Hepatocyte (in vitro differentiated cells): Measurements from ENCODE around the gene C2orf78. TPM values are rescaled to one million over a fixed set of nuclear protein-coding genes. Genes with fewer than 3 reads are reported as not detected.
"Not testable (repeated sequence)": the region's sequence is repeated elsewhere in the genome, so short reads cannot be mapped to it uniquely, and the experiment has no call there.

ENCODE experiments used
- DNase-seq: peaks from one replicate; pipeline ENCODE4 v3.0.0-alpha.2; 2016; ENCODE audit warnings: low spot score
- H2AFZ ChIP-seq: fragments of 200-600 bp; sonication (generic); 2 replicates; pipeline ENCODE4 v1.6.0; 2016; ENCODE audit warnings: antibody characterized with exemption, mild to moderate bottlenecking
- H3K27ac ChIP-seq: fragments of 200-600 bp; sonication (generic); 2 replicates; pipeline ENCODE4 v1.5.1; 2016; ENCODE audit warnings: mild to moderate bottlenecking
- H3K27me3 ChIP-seq: fragments of 200-600 bp; sonication (generic); 2 replicates; pipeline ENCODE4 v1.6.1; 2016
- H3K36me3 ChIP-seq: fragments of 200-600 bp; sonication (generic); replicated peaks from 2 replicates; pipeline ENCODE4 v1.5.1; 2016; ENCODE audit warnings: low read depth; ENCODE audit not compliant: insufficient read depth
- H3K4me1 ChIP-seq: fragments of 200-600 bp; sonication (generic); 2 replicates; pipeline ENCODE4 v1.5.1; 2016; ENCODE audit warnings: mild to moderate bottlenecking, moderate library complexity; ENCODE audit not compliant: insufficient read depth
- H3K4me2 ChIP-seq: fragments of 200-600 bp; sonication (generic); 2 replicates; pipeline ENCODE4 v1.6.0; 2016
- H3K4me3 ChIP-seq: fragments of 200-600 bp; sonication (generic); 2 replicates; pipeline ENCODE4 v1.5.1; 2016; ENCODE audit warnings: mild to moderate bottlenecking
- H3K79me2 ChIP-seq: fragments of 200-600 bp; sonication (generic); 2 replicates; pipeline ENCODE4 v1.6.0; 2017; ENCODE audit warnings: mild to moderate bottlenecking
- H3K9me2 ChIP-seq: fragments of 200-600 bp; sonication (generic); replicated peaks from 2 replicates; pipeline ENCODE4 v1.6.0; 2017; ENCODE audit warnings: mild to moderate bottlenecking; ENCODE audit not compliant: insufficient read depth
- H3K9me3 ChIP-seq: fragments of 200-600 bp; sonication (generic); 2 replicates; pipeline ENCODE4 v1.5.1; 2016; ENCODE audit warnings: low read depth, mild to moderate bottlenecking
- H4K20me1 ChIP-seq: fragments of 200-600 bp; sonication (generic); 2 replicates; pipeline ENCODE4 v1.6.0; 2016; ENCODE audit warnings: mild to moderate bottlenecking; ENCODE audit not compliant: insufficient read depth, poor library complexity, severe bottlenecking
- EZH2 ChIP-seq: fragments of 200-600 bp; sonication (generic); IDR thresholded peaks from 2 replicates; pipeline ENCODE4 v1.6.1; 2016; ENCODE audit warnings: antibody characterized with exemption, mild to moderate bottlenecking, borderline replicate concordance
- EZH2phosphoT487 ChIP-seq: fragments of 200-600 bp; sonication (generic); IDR thresholded peaks from one replicate; pipeline ENCODE4 v1.6.1; 2018; ENCODE audit warnings: antibody characterized with exemption, mild to moderate bottlenecking, low read depth, moderate library complexity; ENCODE audit not compliant: unreplicated experiment, severe bottlenecking
- WGBS: methylation state at CpG from one replicate; pipeline ENCODE4 v1.1.6; 2016; ENCODE audit warnings: low lambda C conversion rate; ENCODE audit errors: missing lambda C conversion rate; 5-methylcytosine and 5-hydroxymethylcytosine counted together
- polyA plus RNA-seq: library from polyadenylated mRNA; unstranded; fragments of >200 nt; fragmentation: Nextera tagmentation; extraction: Ambion mirVana; gene quantifications from 2 replicates; pipeline ENCODE4 v1.2.1, GENCODE V29; 2016
- total RNA-seq: library from RNA; depleted of rRNA; stranded (reverse); fragments of >200 nt; gene quantifications from 2 replicates; pipeline ENCODE4 v1.2.3, GENCODE V29; 2014
- TF ChIP-seq, protein P1 (sequence below): fragments of 200-600 bp; sonication (generic); IDR thresholded peaks from 2 replicates; pipeline ENCODE4 v1.5.1; 2016; ENCODE audit warnings: antibody characterized with exemption, mild to moderate bottlenecking; ENCODE audit not compliant: poor library complexity

The C2orf78 gene
- total and polyA plus RNA-seq, 2 experiments from 2014 or later: not detected

- TF ChIP-seq EZH2: no peak
- TF ChIP-seq, protein P1, sequence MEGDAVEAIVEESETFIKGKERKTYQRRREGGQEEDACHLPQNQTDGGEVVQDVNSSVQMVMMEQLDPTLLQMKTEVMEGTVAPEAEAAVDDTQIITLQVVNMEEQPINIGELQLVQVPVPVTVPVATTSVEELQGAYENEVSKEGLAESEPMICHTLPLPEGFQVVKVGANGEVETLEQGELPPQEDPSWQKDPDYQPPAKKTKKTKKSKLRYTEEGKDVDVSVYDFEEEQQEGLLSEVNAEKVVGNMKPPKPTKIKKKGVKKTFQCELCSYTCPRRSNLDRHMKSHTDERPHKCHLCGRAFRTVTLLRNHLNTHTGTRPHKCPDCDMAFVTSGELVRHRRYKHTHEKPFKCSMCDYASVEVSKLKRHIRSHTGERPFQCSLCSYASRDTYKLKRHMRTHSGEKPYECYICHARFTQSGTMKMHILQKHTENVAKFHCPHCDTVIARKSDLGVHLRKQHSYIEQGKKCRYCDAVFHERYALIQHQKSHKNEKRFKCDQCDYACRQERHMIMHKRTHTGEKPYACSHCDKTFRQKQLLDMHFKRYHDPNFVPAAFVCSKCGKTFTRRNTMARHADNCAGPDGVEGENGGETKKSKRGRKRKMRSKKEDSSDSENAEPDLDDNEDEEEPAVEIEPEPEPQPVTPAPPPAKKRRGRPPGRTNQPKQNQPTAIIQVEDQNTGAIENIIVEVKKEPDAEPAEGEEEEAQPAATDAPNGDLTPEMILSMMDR: no peak
- H3K36me3 ChIP-seq: no peaks in the 10 kb centered on the region
- no peak for DNase-seq
- H3K9me2 ChIP-seq: no peaks in the 10 kb centered on the region
- 91% methylated on average over 8 of the region's 8 CpGs for WGBS
- no peak overlapping the region for H2AFZ ChIP-seq
- H3K79me2 ChIP-seq: peaks cover 31% of the 10 kb centered on the region
- H3K4me2 ChIP-seq: no peak overlapping the region
- H3K27ac ChIP-seq: no peak overlapping the region
- no peak overlapping the region for H3K4me3 ChIP-seq
- no peaks in the 10 kb centered on the region for H3K9me3 ChIP-seq
- H3K4me1 ChIP-seq: peaks cover 11% of the 10 kb centered on the region
- no peaks in the 10 kb centered on the region for H4K20me1 ChIP-seq
- no peaks in the 10 kb centered on the region for H3K27me3 ChIP-seq
Observed at GRCh38 chr2:73776869-73777519, 7.0 kb upstream of the C2orf78 start.

DNA sequence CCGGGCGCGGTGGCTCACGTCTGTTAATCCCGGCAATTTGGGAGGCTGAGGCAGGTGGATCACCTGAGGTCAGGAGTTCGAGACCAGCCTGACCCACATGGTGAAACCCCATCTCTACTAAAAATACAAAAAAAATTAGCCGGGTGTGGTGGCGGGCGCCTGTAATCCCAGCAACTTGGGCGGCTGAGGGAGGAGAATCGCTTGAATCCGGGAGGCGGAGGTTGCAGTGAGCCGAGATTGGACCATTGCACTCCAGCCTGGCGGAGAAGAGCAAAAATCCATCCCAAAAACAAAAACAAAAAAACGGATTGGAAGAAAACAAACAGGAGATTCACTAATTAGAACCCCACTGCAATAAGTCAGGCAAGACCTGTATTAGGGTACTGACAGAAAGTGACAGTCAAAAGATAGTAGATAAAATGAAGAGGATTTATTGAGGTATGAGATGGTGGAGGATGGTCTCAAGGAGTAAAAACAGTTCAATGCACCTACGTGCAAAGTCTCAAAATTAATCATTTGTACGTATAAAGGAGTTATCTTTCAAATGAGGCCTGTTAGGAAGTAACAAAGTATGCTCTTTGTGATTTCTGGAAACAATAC is 5.0 kb upstream of the C2orf78 start:
- Histone ChIP-seq H3K27ac (peak overlapping the region; percentile 90), H3K79me2 (peaks cover 27% of the 10 kb centered on the region), H3K4me3 (peak overlapping the region; percentile 67), H3K4me2 (peak overlapping the region; percentile 83), H3K4me1 (peaks cover 11% of the 10 kb centered on the region), H2AFZ (peak overlapping the region; percentile 89)
- not testable (repeated sequence) for H3K36me3 ChIP-seq, H3K9me2 ChIP-seq, H4K20me1 ChIP-seq, DNase-seq, H3K9me3 ChIP-seq, H3K27me3 ChIP-seq
- WGBS: 78% methylated on average over 18 of the region's 18 CpGs

GRCh38 chr2:73779467-73780236 is 4.3 kb upstream of the C2orf78 start, which contains the start of gene DUSP11:
TSS of gene DUSP11 (minus strand) at chr2:73780103. CDS start at chr2:73779974, 129 bp downstream.
- H4K20me1 ChIP-seq: no peaks in the 10 kb centered on the region
- no peak for TF ChIP-seq EZH2phosphoT487
- TF ChIP-seq, protein P1: peak; percentile 90
- H2AFZ ChIP-seq: peak within 1 kb of the TSS; percentile 89
- DNase-seq: peak; percentile 97
- H3K4me1 ChIP-seq: peaks cover 11% of the 10 kb centered on the region
- peaks cover 27% of the 10 kb centered on the region for H3K79me2 ChIP-seq
- H3K36me3 ChIP-seq: no peaks in the 10 kb centered on the region
- peak within 1 kb of the TSS; percentile 67 for H3K4me3 ChIP-seq
- no peaks in the 10 kb centered on the region for H3K27me3 ChIP-seq
- H3K9me2 ChIP-seq: no peaks in the 10 kb centered on the region
- no peaks in the 10 kb centered on the region for H3K9me3 ChIP-seq
- 1% methylated on average over 40 of the region's 40 CpGs for WGBS
- H3K27ac ChIP-seq: peak within 1 kb of the TSS; percentile 90
- peak within 1 kb of the TSS; percentile 83 for H3K4me2 ChIP-seq

GRCh38 chr2:73780237-73780582 is 3.8 kb upstream of the C2orf78 start:
- TF ChIP-seq EZH2phosphoT487 (no peak), EZH2 (no peak)
- TF ChIP-seq, protein P1: no peak
- DNase-seq: no peak
- H3K79me2 ChIP-seq: peaks cover 27% of the 10 kb centered on the region
- no peaks in the 10 kb centered on the region for H3K9me2 ChIP-seq
- H3K4me1 ChIP-seq: peaks cover 11% of the 10 kb centered on the region
- no peaks in the 10 kb centered on the region for H3K9me3 ChIP-seq
- no peak overlapping the region for H3K4me3 ChIP-seq
- 3% methylated on average over 7 of the region's 7 CpGs for WGBS
- H4K20me1 ChIP-seq: no peaks in the 10 kb centered on the region
- no peaks in the 10 kb centered on the region for H3K36me3 ChIP-seq
- H3K27ac ChIP-seq: no peak overlapping the region
- peak overlapping the region; percentile 69 for H3K4me2 ChIP-seq
- no peaks in the 10 kb centered on the region for H3K27me3 ChIP-seq
- peak overlapping the region; percentile 46 for H2AFZ ChIP-seq

DNA sequence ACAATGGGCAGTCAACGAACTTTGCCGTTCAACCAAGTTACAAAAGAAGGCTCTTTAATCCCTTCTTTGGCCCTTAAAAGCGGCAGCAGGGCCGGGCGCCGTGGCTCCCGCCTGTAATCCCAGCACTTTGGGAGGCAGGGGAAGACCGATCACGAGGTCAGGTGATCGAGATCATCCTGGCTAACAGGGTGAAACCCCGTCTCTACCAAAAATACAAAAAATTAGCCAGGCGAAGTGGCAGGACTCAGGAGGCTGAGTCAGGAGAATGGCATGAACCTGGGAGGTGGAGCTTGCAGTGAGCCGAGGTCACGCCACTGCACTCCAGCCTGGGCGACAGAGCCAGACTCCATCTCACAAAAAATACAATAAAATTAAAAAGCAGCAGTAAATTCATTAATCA is 581 bp upstream of the C2orf78 start:
- H3K79me2 ChIP-seq: peaks cover 14% of the 10 kb centered on the region
- not testable (repeated sequence) for H3K36me3 ChIP-seq, DNase-seq, H3K27me3 ChIP-seq, H3K4me3 ChIP-seq, H3K4me2 ChIP-seq, H3K9me3 ChIP-seq, H3K4me1 ChIP-seq, H3K9me2 ChIP-seq, H2AFZ ChIP-seq, H4K20me1 ChIP-seq, H3K27ac ChIP-seq
- 78% methylated on average over 15 of the region's 15 CpGs for WGBS
